Common myeloid progenitor, CD34-positive (primary cell): ENCODE results near the gene ABCA10.
A peak's percentile ranks its signal among the peaks of the same experiment; 100 is the strongest.

Source experiments
- CTCF ChIA-PET: fragments of 350-600 bp; sonication (Branson Sonifier 250); formaldehyde crosslinking; loops from one replicate; lab custom pipeline; 2021; ENCODE audit warnings: antibody characterized with exemption; lab: Charles Lee
- POLR2A ChIA-PET: fragments of 350-600 bp; sonication (Branson Sonifier 250); formaldehyde crosslinking; loops from one replicate; lab custom pipeline; 2021; ENCODE audit warnings: antibody characterized with exemption; lab: Charles Lee
- DNase-seq, 3 donors: peaks; one replicate each; pipeline versions ENCODE4 v3.0.0 to v3.0.0-alpha.2; 2013
- H3K27ac ChIP-seq, 2 experiments: 1 replicate in 1 of 2; 2 replicates in 1 of 2; pipeline ENCODE4 v1.7.0; 2013; ENCODE audit warnings: inconsistent platforms in 2 of 2, low read length in 2 of 2, mild to moderate bottlenecking in 2 of 2, low read depth in 1 of 2, moderate library complexity in 1 of 2; ENCODE audit not compliant: severe bottlenecking in 2 of 2, insufficient read depth in 1 of 2, poor library complexity in 1 of 2
- H3K27me3 ChIP-seq, 5 experiments: replicated peaks in 2 of 5; 1 replicate in 3 of 5; 2 replicates in 2 of 5; pipeline versions ENCODE4 v1.6.1 to v1.7.0; 2013; ENCODE audit warnings: low read length in 4 of 5, mild to moderate bottlenecking in 2 of 5, moderate library complexity in 2 of 5, inconsistent platforms in 1 of 5; ENCODE audit not compliant: insufficient read depth in 5 of 5, control insufficient read depth in 4 of 5
- H3K36me3 ChIP-seq, 4 experiments: 1 replicate in 2 of 4; 2 replicates in 2 of 4; pipeline versions ENCODE4 v1.6.1 to v1.7.0; 2013; ENCODE audit warnings: low read length in 3 of 4, control low read depth in 1 of 4, mild to moderate bottlenecking in 1 of 4; ENCODE audit not compliant: control insufficient read depth in 4 of 4, insufficient read depth in 4 of 4
- H3K4me1 ChIP-seq, 4 experiments: 1 replicate in 3 of 4; 2 replicates in 1 of 4; pipeline versions ENCODE4 v1.6.1 to v1.7.1; 2013; ENCODE audit warnings: low read length in 3 of 4, mild to moderate bottlenecking in 3 of 4, control low read depth in 1 of 4, inconsistent platforms in 1 of 4, moderate library complexity in 1 of 4; ENCODE audit not compliant: control insufficient read depth in 4 of 4, insufficient read depth in 4 of 4; ENCODE audit errors: control extremely low read depth in 1 of 4
- H3K4me3 ChIP-seq, 7 experiments: 1 replicate in 4 of 7; 2 replicates in 3 of 7; pipeline versions ENCODE4 v1.5.1 to v1.7.0; 2013; ENCODE audit warnings: mild to moderate bottlenecking in 7 of 7, low read length in 6 of 7, moderate library complexity in 6 of 7, inconsistent platforms in 2 of 7, low read depth in 2 of 7, control low read depth in 1 of 7; ENCODE audit not compliant: insufficient read depth in 4 of 7, control insufficient read depth in 1 of 7; ENCODE audit errors: extremely low read depth in 1 of 7
- H3K9me3 ChIP-seq, 5 experiments: 1 replicate in 4 of 5; 2 replicates in 1 of 5; pipeline versions ENCODE4 v1.6.1 to v1.7.1; 2013; ENCODE audit warnings: low read length in 4 of 5, mild to moderate bottlenecking in 2 of 5, inconsistent platforms in 1 of 5, low read depth in 1 of 5, moderate library complexity in 1 of 5; ENCODE audit not compliant: control insufficient read depth in 4 of 5, insufficient read depth in 2 of 5; ENCODE audit errors: control extremely low read depth in 1 of 5
- WGBS: methylation state at CpG from one replicate; pipeline ENCODE4 v1.1.5; 2013; ENCODE audit not compliant: insufficient coverage; 5-methylcytosine and 5-hydroxymethylcytosine counted together

ABCA10 gene

DNA sequence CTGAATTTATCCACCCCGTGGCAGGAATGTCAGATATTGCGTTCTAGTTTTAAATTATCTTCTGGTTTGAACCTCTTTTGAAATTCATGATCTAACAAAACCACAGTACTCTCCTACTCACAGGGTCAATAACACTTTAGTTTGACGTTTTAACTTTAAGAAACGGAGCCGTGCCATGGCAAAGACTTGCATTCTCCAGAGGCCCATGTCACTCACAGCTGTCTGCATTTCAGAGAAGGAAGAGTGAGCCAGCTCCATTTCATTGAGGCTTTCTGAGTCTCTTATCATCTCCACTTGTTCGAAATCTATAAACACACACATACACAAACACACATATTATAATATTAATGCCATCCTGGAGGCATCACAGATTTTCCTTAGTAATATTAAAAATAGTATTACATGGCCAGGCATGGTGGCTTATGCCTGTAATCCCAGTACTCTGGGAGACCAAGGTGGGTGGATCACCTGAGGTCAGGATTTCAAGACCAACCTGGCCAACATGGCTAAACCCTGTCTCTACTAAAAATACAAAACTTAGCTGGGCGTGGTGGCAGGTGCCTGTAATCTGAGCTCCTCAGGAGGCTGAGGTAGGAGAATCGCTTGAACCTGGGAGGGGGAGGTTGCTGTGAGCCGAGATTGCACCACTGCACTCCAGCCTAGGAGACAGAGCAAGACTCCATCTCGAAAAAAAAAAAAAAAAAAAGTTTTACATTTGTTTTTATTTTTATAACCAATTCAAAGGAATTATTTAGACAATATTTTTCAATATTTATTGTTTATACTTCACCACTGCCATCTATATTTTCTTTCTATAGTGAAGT, 122.5 kb downstream of the ABCA10 start:
- Histone ChIP-seq H3K27me3 (no peaks in the 10 kb centered on the region), H3K27ac (no peak overlapping the region), H3K4me1 (no peaks in the 10 kb centered on the region), H3K36me3 (no peaks in the 10 kb centered on the region), H3K9me3 (no peaks in the 10 kb centered on the region), H3K4me3 (no peak overlapping the region)
- ChIA-PET POLR2A (no interaction called here), CTCF (no interaction called here)
- DNase-seq, result no peak
- 100% methylated on average over 4 of the region's 10 CpGs for WGBS

DNA sequence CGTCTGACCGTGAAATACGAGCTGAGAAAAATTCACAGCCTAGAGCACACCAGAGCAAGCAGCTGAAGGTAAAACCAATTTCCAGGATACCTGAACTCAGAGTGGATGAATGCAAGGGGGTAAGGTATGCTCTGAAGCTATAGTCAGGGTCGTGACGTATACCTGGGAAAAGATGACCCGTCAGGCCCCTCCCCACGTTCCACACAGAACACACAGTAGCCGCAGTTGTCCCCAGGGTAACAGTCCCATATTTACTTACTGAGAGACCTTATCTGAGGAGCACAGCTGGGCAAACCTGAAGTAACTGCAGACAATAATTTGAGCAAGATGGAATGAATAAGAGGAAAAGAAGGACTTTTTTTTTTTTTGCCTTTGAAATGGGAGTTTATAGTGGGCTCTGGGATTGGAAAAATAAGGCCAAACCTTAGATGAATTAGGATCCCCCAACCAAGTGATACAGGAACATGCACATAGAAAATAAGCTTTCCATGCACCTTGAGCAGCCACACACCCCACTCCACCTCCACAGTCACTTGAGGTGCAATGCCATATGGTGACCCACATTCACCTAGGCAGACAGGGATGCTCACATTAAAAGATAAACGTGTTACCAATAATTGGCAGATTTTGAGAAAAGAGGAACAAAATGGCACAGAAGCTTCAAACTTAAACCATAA, 124.9 kb downstream of the ABCA10 start:
- CTCF ChIA-PET, result interaction anchor here (1.6 kb wide), 1 partner anchor 13 kb away, joined by 3 read pairs; no protein-coding TSS in a partner anchor
- H3K27ac ChIP-seq, result peak overlapping the region in 1 of 2 experiments; percentile 63
- H3K4me1 ChIP-seq, result no peaks in the 10 kb centered on the region
- 96% methylated on average over 7 of the region's 9 CpGs for WGBS
- no peaks in the 10 kb centered on the region for H3K9me3 ChIP-seq
- peak in 1 of 3 donors; percentile 23 for DNase-seq
- no peak overlapping the region for H3K4me3 ChIP-seq
- H3K27me3 ChIP-seq, result no peaks in the 10 kb centered on the region
- no peaks in the 10 kb centered on the region for H3K36me3 ChIP-seq
- POLR2A ChIA-PET, result no interaction called here

DNA sequence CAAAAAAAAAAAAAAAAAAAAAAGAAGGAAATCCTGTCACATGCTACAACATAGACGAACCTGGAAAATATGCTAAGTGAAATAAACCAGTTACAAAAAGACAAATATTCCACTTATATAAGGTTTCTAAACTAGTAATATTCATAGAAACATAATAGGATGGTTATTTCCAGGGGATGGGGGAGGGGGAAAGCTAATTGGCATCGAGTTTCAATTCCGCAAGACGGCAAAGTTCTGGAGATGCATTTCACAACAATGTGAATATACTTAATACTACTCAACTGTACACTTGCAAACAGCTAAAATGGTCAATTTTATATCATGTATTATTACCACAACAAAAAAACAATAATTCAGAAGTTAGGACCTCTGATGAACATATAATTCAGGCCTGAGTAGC, 130.0 kb downstream of the ABCA10 start:
- peaks cover 6 to 13% (median 8%) of the 10 kb centered on the region in 4 experiments for H3K4me1 ChIP-seq
- H3K36me3 ChIP-seq, result no peaks in the 10 kb centered on the region
- no peak overlapping the region for H3K4me3 ChIP-seq
- ChIA-PET POLR2A (no interaction called here), CTCF (no interaction called here)
- H3K27me3 ChIP-seq, result no peaks in the 10 kb centered on the region
- H3K9me3 ChIP-seq, result no peaks in the 10 kb centered on the region
- no peak overlapping the region for H3K27ac ChIP-seq
- no CpG with 5 or more reads among the region's 4 CpGs for WGBS
- DNase-seq, result no peak
